Mesothelial cell of epicardium (in vitro differentiated cells): Measurements from ENCODE around the gene ADARB2. TPM values are rescaled to one million over a fixed set of nuclear protein-coding genes. Genes with fewer than 3 reads are reported as not detected.
"Not testable (repeated sequence)": the region's sequence is repeated elsewhere in the genome, so short reads cannot be mapped to it uniquely, and the experiment has no call there.

Experiments used
- DNase-seq, 2 experiments: peaks; one replicate each; pipeline ENCODE4 v3.0.0; 2021; ENCODE audit warnings: low spot score in 2 of 2; ENCODE audit not compliant: unreplicated experiment in 2 of 2
- H3K27ac Mint-ChIP-seq: 2 replicates; pipeline ENCODE4 v1.8.0; 2021; ENCODE audit warnings: mixed read lengths
- H3K27me3 Mint-ChIP-seq: 2 replicates; pipeline ENCODE4 v1.8.0; 2021; ENCODE audit warnings: low read depth, mixed read lengths
- H3K36me3 Mint-ChIP-seq: 2 replicates; pipeline ENCODE4 v1.8.0; 2021; ENCODE audit warnings: mixed read lengths
- H3K4me1 Mint-ChIP-seq: 2 replicates; pipeline ENCODE4 v1.8.0; 2021; ENCODE audit warnings: mixed read lengths
- H3K4me3 Mint-ChIP-seq: 2 replicates; pipeline ENCODE4 v1.8.0; 2021; ENCODE audit warnings: mild to moderate bottlenecking, moderate library complexity, mixed read lengths
- H3K9me3 Mint-ChIP-seq: 2 replicates; pipeline ENCODE4 v1.8.0; 2021; ENCODE audit warnings: mixed read lengths
- total RNA-seq: library from RNA; stranded (reverse); gene quantifications from 3 replicates; pipeline ENCODE4 v1.2.1, GENCODE V29; 2021
- TF ChIP-seq, protein P1 (sequence below): fragments of 200-600 bp; sonication (generic); IDR thresholded peaks from one replicate; pipeline ENCODE4 v1.5.0; 2021; ENCODE audit warnings: antibody characterized with exemption; ENCODE audit not compliant: unreplicated experiment

ADARB2 gene
- total RNA-seq, 1 donor from 2014 or later: 0.38 TPM

DNA sequence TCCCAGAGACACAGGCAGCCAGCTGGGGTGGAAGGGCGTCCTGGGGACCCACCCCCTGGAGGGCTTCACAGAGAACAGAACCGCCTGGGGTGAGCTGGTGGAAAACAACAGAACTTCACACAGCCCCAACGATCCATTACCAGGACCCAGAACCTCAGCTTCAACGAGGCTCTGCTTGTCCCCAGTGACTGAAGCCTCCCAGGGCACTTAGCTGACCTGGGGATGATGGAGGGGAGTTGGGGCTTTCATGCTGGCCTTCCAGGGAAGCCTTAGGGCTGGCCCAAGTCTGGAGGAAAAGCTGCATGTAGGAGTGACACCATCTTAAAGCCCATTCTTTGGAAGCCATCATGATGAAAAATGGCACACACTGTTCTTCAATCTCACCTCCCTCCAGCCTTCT is 381.0 kb downstream of the ADARB2 start:
- Mint-ChIP-seq H3K36me3 (no peaks in the 10 kb centered on the region), H3K4me1 (peaks cover 43% of the 10 kb centered on the region), H3K27me3 (peaks cover 8% of the 10 kb centered on the region), H3K9me3 (no peaks in the 10 kb centered on the region), H3K27ac (no peak overlapping the region), H3K4me3 (no peak overlapping the region)
- TF ChIP-seq, protein P1, sequence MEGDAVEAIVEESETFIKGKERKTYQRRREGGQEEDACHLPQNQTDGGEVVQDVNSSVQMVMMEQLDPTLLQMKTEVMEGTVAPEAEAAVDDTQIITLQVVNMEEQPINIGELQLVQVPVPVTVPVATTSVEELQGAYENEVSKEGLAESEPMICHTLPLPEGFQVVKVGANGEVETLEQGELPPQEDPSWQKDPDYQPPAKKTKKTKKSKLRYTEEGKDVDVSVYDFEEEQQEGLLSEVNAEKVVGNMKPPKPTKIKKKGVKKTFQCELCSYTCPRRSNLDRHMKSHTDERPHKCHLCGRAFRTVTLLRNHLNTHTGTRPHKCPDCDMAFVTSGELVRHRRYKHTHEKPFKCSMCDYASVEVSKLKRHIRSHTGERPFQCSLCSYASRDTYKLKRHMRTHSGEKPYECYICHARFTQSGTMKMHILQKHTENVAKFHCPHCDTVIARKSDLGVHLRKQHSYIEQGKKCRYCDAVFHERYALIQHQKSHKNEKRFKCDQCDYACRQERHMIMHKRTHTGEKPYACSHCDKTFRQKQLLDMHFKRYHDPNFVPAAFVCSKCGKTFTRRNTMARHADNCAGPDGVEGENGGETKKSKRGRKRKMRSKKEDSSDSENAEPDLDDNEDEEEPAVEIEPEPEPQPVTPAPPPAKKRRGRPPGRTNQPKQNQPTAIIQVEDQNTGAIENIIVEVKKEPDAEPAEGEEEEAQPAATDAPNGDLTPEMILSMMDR: no peak
- no peak for DNase-seq

DNA sequence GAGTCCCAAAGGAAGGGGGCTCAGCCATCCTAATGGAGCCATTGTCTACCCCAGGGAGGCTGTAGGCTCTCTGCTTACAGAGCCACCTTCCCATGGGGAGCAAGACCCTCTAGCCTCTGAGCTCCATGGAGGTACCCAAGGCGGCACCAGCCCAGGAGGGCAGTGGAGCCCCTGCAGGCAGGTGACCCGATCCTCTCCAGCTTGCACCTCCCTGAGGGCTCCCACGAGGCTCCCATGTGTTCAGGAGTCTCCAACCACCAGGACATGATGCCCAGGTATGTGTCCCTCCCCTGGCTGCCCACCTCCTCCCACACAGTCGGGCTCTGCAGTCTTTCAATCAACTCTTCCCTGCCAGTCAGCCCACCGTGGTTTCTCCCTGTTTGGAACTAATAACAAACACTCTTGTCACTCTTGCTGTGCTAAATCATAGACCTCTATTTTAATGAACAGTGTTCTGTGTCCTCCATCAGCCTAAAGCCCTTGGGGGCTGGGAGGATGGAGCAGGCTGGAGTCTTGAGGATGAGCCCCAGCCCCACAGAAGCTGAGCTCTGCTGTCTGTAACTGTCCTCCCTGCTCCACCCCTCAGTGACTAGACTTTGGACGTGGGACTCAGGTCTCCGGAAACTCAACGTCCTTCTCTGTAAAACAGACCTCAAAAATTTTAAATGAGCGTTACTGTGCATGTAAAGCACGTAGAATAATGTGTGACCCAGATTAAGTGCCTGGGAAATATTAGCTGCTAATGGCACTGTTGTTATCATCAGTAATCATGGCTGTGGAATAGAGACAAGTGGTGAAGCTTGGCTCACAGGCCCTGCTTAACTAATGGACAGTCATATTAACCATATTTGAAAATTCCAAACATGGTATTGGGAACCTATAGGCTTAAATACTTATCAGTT is 382.3 kb downstream of the ADARB2 start:
- no peaks in the 10 kb centered on the region for H3K9me3 Mint-ChIP-seq
- H3K36me3 Mint-ChIP-seq: no peaks in the 10 kb centered on the region
- H3K4me1 Mint-ChIP-seq: peaks cover 31% of the 10 kb centered on the region
- TF ChIP-seq, protein P1: no peak
- no peak overlapping the region for H3K4me3 Mint-ChIP-seq
- H3K27me3 Mint-ChIP-seq: peaks cover 8% of the 10 kb centered on the region
- no peak for DNase-seq
- H3K27ac Mint-ChIP-seq: no peak overlapping the region

DNA sequence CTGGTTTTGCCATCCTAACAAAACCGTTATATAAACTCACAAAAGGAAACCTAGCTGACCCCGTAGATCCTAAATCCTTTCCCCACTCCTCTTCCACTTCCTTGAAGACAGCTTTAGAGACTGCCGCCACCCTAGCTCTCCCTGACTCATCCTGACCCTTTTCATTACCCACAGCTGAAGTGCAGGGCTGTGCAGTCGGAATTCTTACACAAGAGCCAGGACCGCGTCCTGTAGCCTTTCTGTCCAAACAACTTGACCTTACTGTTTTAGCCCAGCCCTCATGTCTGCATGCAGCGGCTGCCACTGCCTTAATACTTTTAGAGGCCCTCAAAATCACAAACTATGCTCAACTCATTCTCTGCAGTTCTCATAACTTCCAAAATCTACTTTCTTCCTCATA is 385.0 kb downstream of the ADARB2 start:
- H3K4me3 Mint-ChIP-seq, H3K4me1 Mint-ChIP-seq, H3K27ac Mint-ChIP-seq, H3K36me3 Mint-ChIP-seq, DNase-seq, H3K9me3 Mint-ChIP-seq: not testable (repeated sequence)
- peaks cover 12% of the 10 kb centered on the region for H3K27me3 Mint-ChIP-seq

DNA sequence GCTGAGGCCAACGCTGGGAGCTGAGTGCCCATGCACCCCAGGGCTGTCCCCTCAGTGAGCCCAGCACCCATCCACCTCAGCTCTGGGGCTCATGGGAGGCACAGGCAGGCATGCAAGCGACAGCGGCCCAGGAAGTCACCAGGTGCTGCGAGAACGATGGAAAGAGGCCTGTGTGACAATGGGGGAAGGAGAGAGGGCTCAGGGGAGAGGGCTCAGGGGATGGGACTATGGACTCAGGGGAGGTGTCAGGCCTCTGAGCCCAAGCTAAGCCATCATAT is 388.6 kb downstream of the ADARB2 start:
- peaks cover 6% of the 10 kb centered on the region for H3K27me3 Mint-ChIP-seq
- no peaks in the 10 kb centered on the region for H3K9me3 Mint-ChIP-seq
- TF ChIP-seq, protein P1: no peak
- no peak overlapping the region for H3K27ac Mint-ChIP-seq
- no peak overlapping the region for H3K4me3 Mint-ChIP-seq
- H3K4me1 Mint-ChIP-seq: no peaks in the 10 kb centered on the region
- H3K36me3 Mint-ChIP-seq: no peaks in the 10 kb centered on the region
- no peak for DNase-seq

DNA sequence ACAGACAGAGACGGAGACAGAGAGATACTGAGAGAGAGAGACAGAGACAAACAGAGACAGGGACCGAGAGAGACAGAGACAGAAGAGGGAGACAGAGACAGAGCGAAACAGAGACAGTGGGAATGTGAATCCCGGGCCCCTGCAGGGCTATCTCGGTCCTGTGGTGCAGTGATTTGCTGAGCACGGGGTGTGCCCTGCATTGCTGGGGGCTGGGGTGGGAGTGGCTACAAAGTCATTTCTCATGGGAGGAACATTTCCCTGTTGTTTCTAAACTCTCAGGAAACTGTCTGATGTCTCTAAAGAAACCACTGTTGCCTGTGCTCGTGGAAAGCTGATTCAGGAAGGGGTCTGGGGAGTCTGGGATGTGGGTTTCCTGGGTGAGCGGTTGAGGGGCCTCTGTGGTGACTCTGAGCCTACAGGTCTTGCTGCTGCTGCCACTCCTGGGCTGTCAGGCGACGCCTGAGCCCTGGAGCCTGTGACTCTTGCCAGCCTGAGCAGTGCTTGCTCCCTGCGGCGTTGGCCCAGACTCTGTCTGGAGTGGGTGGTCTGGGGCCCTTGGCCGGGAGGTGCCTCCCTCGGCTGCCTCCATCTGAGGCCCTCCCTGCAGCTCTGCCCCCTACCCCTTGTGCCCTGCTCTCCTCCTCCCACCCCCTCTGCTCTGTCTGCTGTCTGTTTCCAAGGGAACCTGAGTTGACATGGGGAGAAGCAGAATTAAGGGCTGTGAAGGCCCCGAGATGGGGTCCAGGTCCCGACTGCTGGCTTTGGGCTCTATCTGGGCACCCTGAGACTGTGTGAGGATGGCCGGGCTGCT is 389.2 kb downstream of the ADARB2 start:
- no peaks in the 10 kb centered on the region for H3K36me3 Mint-ChIP-seq
- TF ChIP-seq, protein P1: no peak
- H3K27ac Mint-ChIP-seq: no peak overlapping the region
- no peak overlapping the region for H3K4me3 Mint-ChIP-seq
- H3K9me3 Mint-ChIP-seq: no peaks in the 10 kb centered on the region
- DNase-seq: no peak
- no peaks in the 10 kb centered on the region for H3K4me1 Mint-ChIP-seq
- H3K27me3 Mint-ChIP-seq: peaks cover 8% of the 10 kb centered on the region

DNA sequence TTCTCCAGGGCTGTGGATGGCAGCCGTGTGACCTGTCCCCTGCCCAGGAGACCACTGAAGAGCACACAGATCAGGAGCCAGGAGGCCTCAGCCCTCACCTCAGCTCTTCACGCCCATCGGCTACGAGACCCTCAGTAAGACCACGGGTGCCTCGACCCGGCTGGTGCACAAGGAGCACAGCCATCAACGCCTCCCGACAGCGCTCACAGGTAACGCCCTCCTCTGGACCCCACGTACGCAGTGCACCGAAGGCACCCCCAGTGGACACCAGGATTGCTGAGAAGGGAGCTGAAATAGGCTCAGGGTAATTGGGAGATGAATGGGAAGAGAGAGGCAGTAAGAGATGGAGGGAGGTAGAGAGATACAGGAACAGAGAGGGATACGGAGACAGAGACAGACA is 389.8 kb downstream of the ADARB2 start:
- DNase-seq: no peak
- H3K27me3 Mint-ChIP-seq: peaks cover 14% of the 10 kb centered on the region
- no peaks in the 10 kb centered on the region for H3K36me3 Mint-ChIP-seq
- H3K4me3 Mint-ChIP-seq: no peak overlapping the region
- H3K27ac Mint-ChIP-seq: no peak overlapping the region
- no peaks in the 10 kb centered on the region for H3K9me3 Mint-ChIP-seq
- H3K4me1 Mint-ChIP-seq: no peaks in the 10 kb centered on the region
- TF ChIP-seq, protein P1: no peak
